NCI-H446 treated with DMSO at 0.1 percent for 48 hours (cell line): ENCODE results near the gene PTPRN2.

Source experiments
- DNase-seq: peaks from one replicate; lab custom pipeline; 2025; lab: John Stamatoyannopoulos, UW

The PTPRN2 gene

GRCh38 chr7:157832006-157832405 is 755.6 kb downstream of the PTPRN2 start:
- no peak for DNase-seq

GRCh38 chr7:157831143-157831905 is 756.3 kb downstream of the PTPRN2 start:
- no peak for DNase-seq

- DNase-seq = no peak
Observed at GRCh38 chr7:157830331-157830730, 757.3 kb downstream of the PTPRN2 start.

- DNase-seq = no peak
Observed at GRCh38 chr7:157829491-157829890, 758.1 kb downstream of the PTPRN2 start.

GRCh38 chr7:157828881-157829280 is 758.7 kb downstream of the PTPRN2 start:
- no peak for DNase-seq

GRCh38 chr7:157828190-157828589 is 759.4 kb downstream of the PTPRN2 start:
- no peak for DNase-seq

- DNase-seq = no peak
Observed at GRCh38 chr7:157827863-157828160, 759.8 kb downstream of the PTPRN2 start.

- no peak for DNase-seq
Observed at GRCh38 chr7:157827045-157827862, 760.4 kb downstream of the PTPRN2 start.

- DNase-seq = no peak
Observed at GRCh38 chr7:157826566-157826965, 761.1 kb downstream of the PTPRN2 start.

GRCh38 chr7:157825325-157825724 is 762.3 kb downstream of the PTPRN2 start:
- no peak for DNase-seq

GRCh38 chr7:157824819-157825121 is 762.9 kb downstream of the PTPRN2 start:
- no peak for DNase-seq

- DNase-seq = no peak
Observed at GRCh38 chr7:157824011-157824818, 763.4 kb downstream of the PTPRN2 start.

- no peak for DNase-seq
Observed at GRCh38 chr7:157822688-157823031, 765.0 kb downstream of the PTPRN2 start.

GRCh38 chr7:157821959-157822687 is 765.5 kb downstream of the PTPRN2 start:
- DNase-seq = no peak

- no peak for DNase-seq
Observed at GRCh38 chr7:157820796-157821195, 766.8 kb downstream of the PTPRN2 start.

- DNase-seq = no peak
Observed at GRCh38 chr7:157819455-157819807, 768.2 kb downstream of the PTPRN2 start.

- no peak for DNase-seq
Observed at GRCh38 chr7:157818701-157819454, 768.7 kb downstream of the PTPRN2 start.

GRCh38 chr7:157817944-157818700 is 769.5 kb downstream of the PTPRN2 start:
- DNase-seq = no peak

- DNase-seq = no peak
Observed at GRCh38 chr7:157817433-157817832, 770.2 kb downstream of the PTPRN2 start.

GRCh38 chr7:157816526-157817250 is 770.9 kb downstream of the PTPRN2 start:
- no peak for DNase-seq
